HG03060 (cell line): ENCODE results near the gene VPS37C.
"Not testable (repeated sequence)": the region's sequence is repeated elsewhere in the genome, so short reads cannot be mapped to it uniquely, and the experiment has no call there.

Experiments used
- ATAC-seq: cut with Tn5 transposase; IDR thresholded peaks from one replicate; pipeline ENCODE4 v1.9.1; 2021; ENCODE audit warnings: low read depth, moderate number of reproducible peaks; ENCODE audit not compliant: unreplicated experiment

Gene VPS37C

DNA sequence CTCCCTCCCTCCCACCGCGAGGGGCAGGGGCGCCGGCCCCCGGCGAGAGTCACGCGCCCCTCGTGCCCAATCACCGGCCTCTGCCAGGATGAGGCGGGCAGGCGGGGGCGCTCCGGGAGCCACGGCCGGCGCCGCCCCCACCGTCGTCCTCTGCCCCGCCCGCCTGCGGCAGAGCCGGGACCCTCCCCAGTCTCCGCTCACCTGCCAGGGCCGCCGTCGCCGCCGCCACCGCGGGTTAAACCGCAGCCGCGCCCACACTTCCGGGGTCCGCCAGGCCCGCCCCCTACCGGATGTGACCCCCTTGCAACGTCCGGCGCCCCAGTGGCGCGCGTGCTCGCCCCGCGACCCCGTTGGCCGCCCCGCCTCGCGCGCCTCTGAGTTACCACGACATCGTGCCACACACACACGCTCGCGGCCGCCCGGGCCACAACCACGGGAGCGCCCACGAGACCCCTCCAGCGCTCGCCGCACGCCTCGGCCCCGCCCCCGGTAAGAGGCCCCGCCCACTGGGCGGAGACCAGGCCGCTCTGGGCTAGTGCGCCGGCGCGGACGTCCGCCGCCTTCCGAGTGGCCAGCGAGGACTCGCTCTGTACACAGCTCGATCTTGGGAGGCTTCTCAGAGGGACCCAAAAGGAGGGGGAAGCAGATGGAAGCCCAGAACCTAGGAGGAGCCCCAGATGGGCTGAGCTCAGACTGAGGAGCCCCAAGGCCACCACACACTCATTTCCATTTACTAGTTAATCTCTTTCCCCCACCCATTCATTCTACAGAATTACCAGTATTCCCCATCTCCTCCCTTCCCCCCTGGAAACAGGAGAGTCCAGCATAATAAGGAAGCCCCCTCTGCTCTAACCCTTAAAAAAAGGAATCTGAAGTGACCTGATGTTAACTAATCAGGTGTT is at the start of gene VPS37C:
VPS37C (minus strand) TSS at position 237 of the 902 bp plus-strand sequence. CDS start 22,597 bp downstream, outside the sequence.
- peak; percentile 39 for ATAC-seq

DNA sequence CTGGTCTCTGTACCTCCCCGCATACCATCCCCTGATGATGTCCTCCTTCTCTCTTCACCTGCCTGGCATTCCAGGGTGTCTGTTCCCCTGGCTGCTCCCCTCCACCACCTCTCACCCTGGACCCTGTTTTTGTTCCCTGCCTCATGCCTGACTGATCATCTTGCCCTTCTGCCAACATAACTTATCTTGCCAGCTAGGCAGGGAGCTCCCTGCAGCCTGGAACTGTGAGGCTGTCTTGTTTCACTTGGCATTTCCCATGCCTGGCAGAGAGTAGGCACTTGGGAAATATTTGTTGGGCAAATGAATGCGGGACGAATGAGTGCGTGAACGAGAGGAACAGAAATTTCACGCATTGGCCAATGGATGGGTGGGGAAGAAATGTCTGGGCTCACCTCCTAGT is 49.4 kb upstream of the VPS37C start:
- not testable (repeated sequence) for ATAC-seq

- ATAC-seq: not testable (repeated sequence)
Observed at GRCh38 chr11:61207636-61208310, 46.5 kb upstream of the VPS37C start.

- not testable (repeated sequence) for ATAC-seq
Observed at GRCh38 chr11:61204502-61205059, 43.4 kb upstream of the VPS37C start.

GRCh38 chr11:61203873-61204272 is 42.6 kb upstream of the VPS37C start:
- not testable (repeated sequence) for ATAC-seq

- ATAC-seq: not testable (repeated sequence)
Observed at GRCh38 chr11:61202950-61203746, 41.9 kb upstream of the VPS37C start, which contains the start of gene PGA3. Gene PGA3, plus strand, starts transcription at chr11:61203515. Its CDS starts 50 bp downstream, at chr11:61203565.

GRCh38 chr11:61201476-61201875 is 40.2 kb upstream of the VPS37C start:
- no peak for ATAC-seq

DNA sequence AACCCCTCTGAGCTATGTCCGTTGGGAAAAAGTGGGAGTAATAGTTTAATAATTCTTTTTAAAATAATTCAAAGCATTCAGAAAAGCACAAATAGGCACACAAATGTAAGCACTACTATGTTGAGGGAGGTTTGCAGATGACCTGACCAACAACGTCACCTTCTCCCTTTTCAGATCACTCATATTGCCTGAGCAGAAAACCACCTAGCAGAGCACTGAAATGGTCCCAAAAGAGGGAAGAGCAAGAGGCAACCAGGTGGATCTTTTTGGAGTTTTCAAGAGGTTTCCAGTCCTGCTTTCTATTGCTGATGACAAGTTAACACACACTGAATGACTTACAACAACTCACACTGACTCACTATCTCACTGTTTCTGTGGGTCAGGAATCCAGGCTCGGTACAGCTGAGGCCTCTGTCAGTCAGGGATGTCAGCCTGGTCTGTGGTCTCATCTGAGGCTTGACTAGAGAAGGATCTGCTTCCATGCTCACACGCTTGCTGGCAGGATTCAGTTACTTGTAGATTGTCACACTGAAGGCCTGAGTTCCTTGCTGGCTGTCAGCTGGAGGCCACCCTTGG is 37.8 kb upstream of the VPS37C start:
- no peak for ATAC-seq

GRCh38 chr11:61198361-61198760 is 37.1 kb upstream of the VPS37C start:
- ATAC-seq: no peak

GRCh38 chr11:61195719-61196118 is 34.5 kb upstream of the VPS37C start:
- ATAC-seq: no peak

DNA sequence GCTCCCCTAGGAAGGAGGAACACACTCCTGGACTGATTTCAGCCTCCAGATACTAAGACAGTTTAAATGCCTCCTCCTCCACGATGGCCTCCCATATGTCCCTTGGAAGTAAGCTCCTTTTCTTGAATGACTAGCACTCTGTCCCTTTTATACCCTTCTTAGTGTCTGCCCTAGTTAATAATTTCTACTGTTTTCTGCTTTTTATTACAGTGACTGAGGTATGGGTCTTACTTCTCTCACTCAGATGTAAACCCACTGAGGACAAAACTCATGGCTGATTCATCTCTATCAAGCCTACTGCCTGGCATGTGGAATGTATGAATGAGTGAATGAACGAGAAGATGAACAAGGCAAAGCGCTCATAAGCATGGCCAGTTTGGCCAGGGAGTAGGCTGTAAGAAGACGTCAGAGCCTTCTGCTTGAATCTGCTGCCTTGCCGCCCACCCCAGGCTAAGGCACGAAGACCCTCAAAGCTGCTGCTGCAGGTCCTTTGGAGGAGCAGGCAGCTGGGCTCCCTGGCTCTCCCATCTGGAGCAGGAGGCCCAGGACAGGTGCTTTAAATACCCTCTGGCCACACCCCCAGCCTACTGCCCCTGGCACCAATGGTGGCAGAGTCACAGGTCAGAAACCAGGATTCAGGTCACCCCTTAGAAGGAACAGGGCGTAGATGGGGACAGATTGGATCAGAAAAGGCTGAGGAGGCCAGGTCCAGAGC is 33.9 kb upstream of the VPS37C start:
- ATAC-seq: no peak

DNA sequence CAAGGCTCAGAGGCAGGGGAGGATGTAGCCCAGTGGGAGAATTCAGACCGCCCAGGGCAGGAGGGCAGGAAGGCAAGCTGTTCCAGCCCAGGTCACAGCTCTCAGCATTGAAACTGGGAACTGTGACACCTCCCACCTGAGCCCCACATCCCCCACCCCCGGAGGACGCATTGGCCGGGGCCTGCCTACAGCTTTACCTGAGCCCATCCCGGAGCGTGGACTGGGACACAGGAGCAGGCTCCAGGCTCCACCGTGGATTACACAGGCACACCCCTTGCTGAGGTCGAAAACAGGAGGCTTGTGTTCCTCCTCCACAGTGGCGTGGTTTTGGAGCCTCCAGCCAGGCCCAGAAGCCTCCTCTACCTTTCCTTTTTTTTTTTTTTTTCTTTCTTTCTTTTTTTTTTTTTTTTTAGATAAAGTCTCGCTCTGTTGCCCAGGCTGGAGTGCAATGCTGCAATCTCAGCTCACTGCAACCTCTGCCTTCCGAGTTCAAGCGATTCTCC is 33.0 kb upstream of the VPS37C start:
- no peak for ATAC-seq

GRCh38 chr11:61193596-61193995 is 32.4 kb upstream of the VPS37C start:
- no peak for ATAC-seq

DNA sequence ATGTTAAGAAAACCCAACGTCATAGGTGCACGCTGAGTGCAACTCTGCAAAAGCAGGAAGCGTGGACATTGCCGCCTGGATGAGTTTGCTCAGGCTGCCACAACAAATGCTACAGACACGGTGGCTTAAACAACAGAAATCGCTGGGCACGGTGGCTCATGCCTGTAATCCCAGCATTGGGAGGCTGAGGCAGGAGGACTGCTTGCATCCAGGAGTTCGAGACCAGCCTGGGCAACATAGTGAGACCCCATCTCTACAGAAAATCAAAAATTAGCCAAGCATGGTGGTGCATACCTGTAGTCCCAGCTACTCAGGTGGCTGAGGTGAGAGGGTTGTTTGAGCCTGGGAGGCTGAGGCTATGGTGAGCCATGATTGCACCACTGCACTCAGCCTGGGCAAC is 28.7 kb upstream of the VPS37C start:
- ATAC-seq: no peak

- ATAC-seq: no peak
Observed at GRCh38 chr11:61187505-61188130, 26.4 kb upstream of the VPS37C start.

GRCh38 chr11:61186504-61186903 is 25.3 kb upstream of the VPS37C start:
- ATAC-seq: no peak

GRCh38 chr11:61183645-61184044 is 22.4 kb upstream of the VPS37C start:
- no peak for ATAC-seq

DNA sequence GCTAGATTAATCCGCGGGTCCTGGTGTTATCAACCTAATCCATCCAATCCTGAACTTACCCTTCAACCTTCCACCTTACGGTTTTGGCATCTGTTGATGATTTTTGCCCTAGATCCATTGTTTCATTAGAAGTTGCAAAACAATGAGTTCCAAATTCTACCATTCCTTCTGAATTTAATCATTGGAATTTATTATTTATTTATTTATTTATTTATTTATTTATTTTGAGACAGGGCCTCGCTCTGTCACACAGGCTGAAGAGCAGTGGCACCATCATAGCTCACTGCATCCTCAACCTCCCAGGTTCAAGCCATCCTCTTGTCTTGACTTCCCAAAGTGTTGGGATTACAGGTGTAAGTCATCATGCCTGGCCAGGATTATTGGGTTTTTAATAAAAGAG is 20.3 kb upstream of the VPS37C start:
- ATAC-seq: no peak

DNA sequence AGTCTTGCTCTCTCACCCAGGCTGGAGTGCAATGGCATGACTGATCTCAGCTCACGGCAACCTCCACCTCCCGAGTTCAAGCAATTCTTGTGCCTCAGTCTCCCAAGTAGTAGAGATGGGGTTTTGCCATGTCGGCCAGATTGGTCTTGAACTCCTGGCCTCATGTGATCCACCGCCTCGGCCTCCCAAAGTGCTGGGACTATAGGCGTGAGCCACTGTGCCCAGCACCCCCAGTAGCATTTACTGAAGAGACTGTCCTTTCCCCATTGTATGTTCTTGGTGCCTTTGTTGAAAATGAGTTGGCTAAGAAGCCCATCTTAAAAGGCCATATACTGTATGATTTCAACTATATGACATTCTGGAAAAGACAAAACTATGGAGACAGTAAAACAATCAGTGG is 19.0 kb upstream of the VPS37C start:
- not testable (repeated sequence) for ATAC-seq
